Measurements from ENCODE around the gene KCNG3. TPM values are rescaled to one million over a fixed set of nuclear protein-coding genes. Genes with fewer than 3 reads are reported as not detected.

Gene KCNG3
- total and polyA plus RNA-seq, 2 of the 13 experiments (the other 11 are each of a cell fraction or from before 2014, with no cell fraction given) = 2.8 to 4.8 TPM

DNA sequence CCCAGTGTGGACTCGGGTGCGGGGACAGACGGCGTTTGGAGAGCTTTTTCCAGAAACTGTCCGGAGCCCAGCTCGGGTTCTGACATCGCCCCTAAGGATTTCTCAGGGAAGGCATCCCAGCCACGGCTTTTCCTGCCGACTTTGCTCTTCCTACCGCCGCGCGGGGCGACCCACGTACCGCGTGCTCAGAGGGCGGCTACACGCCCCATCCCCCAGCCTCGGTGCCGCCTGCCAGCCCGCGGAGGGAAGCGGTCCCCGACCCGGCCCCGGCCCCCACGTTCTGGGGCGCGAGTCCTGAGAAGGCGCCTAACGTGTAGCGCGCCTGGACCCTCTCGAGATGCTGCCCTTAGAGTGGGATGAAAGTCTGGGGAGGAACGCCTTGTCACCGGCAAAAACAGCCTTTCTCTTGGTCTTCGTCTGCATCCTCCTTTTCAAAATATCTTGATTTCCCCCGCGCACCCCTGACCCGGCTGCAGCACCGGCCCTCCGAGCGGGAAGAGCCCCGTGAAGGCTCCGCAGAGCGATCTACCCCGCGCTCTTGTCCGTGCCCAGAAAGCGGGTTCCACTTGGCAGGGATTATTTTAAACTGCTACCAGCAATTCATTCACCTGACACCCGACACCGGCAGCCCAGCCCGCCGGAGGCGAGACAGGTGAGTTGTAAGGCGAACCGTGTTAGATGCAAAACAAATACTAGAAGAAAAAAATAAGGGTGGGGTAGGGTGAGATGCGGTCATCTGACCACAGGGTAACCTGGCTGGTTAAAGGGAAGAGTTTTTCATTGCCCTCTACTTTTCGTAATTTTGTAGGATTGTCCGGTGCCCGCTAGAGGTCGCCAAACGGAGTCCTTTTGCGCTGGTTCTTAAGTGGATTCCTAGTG, 812 bp upstream of the KCNG3 start (continued):
- TF ChIP-seq ZNF276 (CRISPR knock-in tag; IDR thresholded peaks at IDR 0.05; ENCODE audit: low read depth) (no peak), U2AF2 (IDR thresholded peaks at IDR 0.05; ENCODE audit: low read depth, low read length) (no peak; the same call in 1 of the 2 replicates), ZNF18 (CRISPR knock-in tag; IDR thresholded peaks at IDR 0.05; ENCODE audit: insufficient replicate concordance) (peak; percentile 21), ZNF331 (CRISPR knock-in tag; IDR thresholded peaks at IDR 0.05) (0 out of 2 replicates have a peak, but pooled peaks have one; percentile 2), NR1H2 (CRISPR knock-in tag; IDR thresholded peaks at IDR 0.05; ENCODE audit: borderline replicate concordance, low read depth) (peak; percentile 85), ZFYVE20 (CRISPR knock-in tag; IDR thresholded peaks at IDR 0.05; ENCODE audit: borderline replicate concordance, low read depth) (no peak), ZBTB26 (CRISPR knock-in tag; IDR thresholded peaks at IDR 0.05; ENCODE audit: borderline replicate concordance) (no peak), ZNF33B (CRISPR knock-in tag; IDR thresholded peaks at IDR 0.05) (0 out of 2 replicates have a peak, but pooled peaks have one; percentile 46), SPEN (CRISPR knock-in tag; IDR thresholded peaks at IDR 0.05; ENCODE audit: low read depth) (no peak; the same call in 1 of the 2 replicates), RFXANK (CRISPR knock-in tag; IDR thresholded peaks at IDR 0.05) (0 out of 2 replicates have a peak, but pooled peaks have one; percentile 78), IRF1 (CRISPR knock-in tag; IDR thresholded peaks at IDR 0.05; ENCODE audit: low read depth) (no peak), CSRNP1 (CRISPR knock-in tag; IDR thresholded peaks at IDR 0.05) (peak; percentile 16; the same call in 1 of the 2 replicates), TSC22D2 (CRISPR knock-in tag; IDR thresholded peaks at IDR 0.05; ENCODE audit: borderline replicate concordance) (no peak), CBFB (CRISPR knock-in tag; IDR thresholded peaks at IDR 0.05) (no peak), ZFP1 (CRISPR knock-in tag; IDR thresholded peaks at IDR 0.05) (no peak), ZNF773 (CRISPR knock-in tag; IDR thresholded peaks at IDR 0.05; ENCODE audit: borderline replicate concordance) (no peak)
- TF ChIP-seq, protein P1, sequence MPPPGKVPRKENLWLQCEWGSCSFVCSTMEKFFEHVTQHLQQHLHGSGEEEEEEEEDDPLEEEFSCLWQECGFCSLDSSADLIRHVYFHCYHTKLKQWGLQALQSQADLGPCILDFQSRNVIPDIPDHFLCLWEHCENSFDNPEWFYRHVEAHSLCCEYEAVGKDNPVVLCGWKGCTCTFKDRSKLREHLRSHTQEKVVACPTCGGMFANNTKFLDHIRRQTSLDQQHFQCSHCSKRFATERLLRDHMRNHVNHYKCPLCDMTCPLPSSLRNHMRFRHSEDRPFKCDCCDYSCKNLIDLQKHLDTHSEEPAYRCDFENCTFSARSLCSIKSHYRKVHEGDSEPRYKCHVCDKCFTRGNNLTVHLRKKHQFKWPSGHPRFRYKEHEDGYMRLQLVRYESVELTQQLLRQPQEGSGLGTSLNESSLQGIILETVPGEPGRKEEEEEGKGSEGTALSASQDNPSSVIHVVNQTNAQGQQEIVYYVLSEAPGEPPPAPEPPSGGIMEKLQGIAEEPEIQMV (CRISPR knock-in tag; IDR thresholded peaks at IDR 0.05; ENCODE audit: low read depth) = 0 out of 2 replicates have a peak, but pooled peaks have one; percentile 29
- TF ChIP-seq, protein P2, sequence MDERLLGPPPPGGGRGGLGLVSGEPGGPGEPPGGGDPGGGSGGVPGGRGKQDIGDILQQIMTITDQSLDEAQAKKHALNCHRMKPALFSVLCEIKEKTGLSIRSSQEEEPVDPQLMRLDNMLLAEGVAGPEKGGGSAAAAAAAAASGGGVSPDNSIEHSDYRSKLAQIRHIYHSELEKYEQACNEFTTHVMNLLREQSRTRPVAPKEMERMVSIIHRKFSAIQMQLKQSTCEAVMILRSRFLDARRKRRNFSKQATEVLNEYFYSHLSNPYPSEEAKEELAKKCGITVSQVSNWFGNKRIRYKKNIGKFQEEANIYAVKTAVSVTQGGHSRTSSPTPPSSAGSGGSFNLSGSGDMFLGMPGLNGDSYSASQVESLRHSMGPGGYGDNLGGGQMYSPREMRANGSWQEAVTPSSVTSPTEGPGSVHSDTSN (CRISPR knock-in tag; IDR thresholded peaks at IDR 0.05) = no peak
